Stimulated activated CD8-positive, alpha-beta memory T cell treated with anti-CD3 and anti-CD28 coated beads, Interleukin-15, amount 100 ng/mL, for 24 hours (primary cell): ENCODE data around the gene SUFU.

Experiments
- DNase-seq: peaks from one replicate; pipeline ENCODE4 v3.0.0-alpha.2; 2020; ENCODE audit warnings: low read depth

Gene SUFU

DNA sequence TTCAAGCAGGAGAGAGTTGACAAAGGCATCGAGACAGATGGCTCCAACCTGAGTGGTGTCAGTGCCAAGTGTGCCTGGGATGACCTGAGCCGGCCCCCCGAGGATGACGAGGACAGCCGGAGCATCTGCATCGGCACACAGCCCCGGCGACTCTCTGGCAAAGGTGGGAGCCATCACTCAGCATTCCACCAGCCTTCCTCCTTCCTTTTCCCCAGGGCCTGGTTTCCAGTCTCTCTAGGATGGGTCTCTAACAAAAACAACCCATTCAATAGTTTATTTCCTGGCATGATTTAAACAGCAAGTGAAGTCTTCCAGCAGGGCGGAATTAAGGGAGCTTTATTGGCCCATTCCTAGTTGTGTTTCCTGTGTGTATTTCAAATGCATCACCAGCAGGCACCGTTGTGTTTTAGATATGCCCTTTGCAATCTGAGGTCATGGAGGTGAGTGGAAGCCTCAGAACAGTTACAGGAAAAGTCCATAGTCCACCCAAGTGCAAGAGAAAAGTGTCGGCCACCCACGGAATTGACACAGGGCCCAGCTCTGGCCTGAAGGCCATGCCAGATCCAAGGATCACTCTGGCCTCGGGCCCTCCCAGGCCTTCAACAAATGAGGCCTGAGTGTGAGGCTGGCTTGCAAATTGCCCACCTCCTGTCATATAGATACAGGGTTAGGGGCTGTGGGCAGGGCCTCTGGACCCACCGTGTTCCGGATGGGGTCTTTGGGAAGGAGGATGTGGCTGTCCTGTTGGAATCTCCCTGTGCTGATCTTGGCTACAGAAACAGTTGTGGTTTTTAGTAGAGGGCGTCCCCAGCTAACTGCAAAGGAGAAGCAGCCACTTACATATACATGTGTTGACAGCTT lies 93.6 kb downstream of the SUFU start:
- DNase-seq, result no peak

DNA sequence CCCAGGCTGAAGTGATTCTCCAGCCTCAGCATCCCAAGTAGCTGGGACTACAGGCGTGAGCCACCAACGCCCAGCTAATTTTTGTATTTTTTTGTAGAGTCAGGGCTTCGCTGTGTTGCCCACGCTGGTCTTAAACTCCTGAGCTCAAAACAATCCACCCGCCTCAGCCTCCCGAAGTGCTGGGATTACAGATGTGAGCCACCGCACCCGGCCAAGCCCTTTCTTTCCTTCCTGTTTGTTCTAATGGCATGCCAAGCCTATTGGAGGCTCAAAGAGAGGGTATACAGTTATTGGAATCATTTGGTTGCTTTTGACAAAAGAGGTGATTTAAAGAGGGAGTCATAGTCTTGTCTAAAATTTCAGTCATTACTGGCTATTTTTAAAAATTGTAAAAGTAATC lies 94.5 kb downstream of the SUFU start:
- no peak for DNase-seq

DNA sequence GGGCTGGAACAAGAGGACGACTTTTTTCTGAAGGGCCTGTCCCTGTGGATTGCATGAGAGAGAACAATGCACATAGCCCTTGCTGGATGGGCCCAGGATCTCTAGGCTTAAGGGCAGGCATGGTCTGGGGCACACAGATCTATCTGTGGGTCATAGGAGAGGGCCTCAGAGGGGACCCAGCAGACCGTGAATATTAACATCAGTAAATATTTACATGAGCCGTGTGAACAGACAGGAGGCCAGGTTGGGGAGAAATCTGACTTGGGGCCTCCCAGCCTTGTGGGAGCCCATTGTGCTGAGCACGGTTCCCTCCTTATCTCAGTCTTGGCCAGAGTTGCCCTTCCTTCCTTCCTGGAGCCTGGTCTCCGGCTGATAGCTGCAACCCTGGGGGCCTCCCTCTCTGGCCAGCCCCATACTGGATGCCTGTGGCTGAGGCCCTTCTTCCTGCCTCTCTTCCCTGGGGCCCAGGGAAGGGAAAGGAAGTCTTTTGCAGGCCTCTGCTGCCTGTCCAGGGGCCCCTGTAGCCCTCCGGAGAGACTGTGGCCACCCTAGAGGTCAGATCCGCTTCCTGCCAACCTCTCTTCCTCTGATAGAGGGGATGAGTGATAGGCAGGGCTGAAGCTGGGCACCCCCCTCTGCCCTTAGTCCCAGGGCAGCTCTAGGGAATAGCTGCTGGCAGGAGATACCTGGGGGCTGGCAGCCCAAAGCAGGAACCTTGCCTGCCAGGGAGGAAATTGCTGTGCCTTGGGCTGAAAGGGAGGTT lies 96.0 kb downstream of the SUFU start:
- no peak for DNase-seq

- no peak for DNase-seq
Measured at GRCh38 chr10:102600816-102601215, 97.0 kb downstream of the SUFU start.

GRCh38 chr10:102601639-102602038 lies 97.9 kb downstream of the SUFU start:
- DNase-seq, result no peak

DNA sequence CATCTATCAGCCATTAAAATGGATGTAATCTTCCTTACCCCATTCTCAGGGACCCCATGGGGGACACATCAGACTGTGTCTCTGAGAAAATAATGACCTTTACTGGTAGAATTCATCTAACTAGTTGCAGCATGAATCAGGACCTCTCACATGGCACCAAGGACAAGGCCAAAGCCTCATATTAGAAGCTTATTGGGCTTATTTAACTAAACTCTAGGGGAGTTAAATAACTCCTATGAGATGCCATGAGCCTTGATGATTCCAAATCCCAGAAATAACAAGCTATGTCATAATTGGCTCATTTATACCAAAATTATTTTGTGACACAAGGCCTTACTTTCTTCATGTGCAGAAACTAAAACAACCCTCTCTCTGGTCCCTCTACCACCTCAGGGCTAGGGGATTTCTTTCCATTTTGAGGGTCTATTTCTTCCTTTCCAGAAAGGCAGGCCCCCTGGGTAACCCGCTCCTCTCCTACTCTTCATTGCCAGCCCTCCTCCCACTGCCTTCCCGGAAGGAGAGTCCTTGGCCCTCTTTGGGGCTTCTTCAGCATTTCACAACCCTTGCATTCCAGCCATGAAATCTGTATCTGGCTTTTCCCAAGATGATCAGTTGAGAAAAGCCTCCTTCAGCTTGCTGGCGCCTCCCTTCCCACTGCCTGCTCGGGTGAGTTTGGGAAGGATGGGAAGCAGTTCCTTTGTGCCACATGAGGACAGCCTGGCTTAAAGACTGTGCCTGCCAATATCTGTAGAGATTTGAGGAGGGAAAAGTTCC lies 98.7 kb downstream of the SUFU start:
- no peak for DNase-seq

GRCh38 chr10:102603946-102604345 lies 100.2 kb downstream of the SUFU start:
- DNase-seq, result no peak

DNA sequence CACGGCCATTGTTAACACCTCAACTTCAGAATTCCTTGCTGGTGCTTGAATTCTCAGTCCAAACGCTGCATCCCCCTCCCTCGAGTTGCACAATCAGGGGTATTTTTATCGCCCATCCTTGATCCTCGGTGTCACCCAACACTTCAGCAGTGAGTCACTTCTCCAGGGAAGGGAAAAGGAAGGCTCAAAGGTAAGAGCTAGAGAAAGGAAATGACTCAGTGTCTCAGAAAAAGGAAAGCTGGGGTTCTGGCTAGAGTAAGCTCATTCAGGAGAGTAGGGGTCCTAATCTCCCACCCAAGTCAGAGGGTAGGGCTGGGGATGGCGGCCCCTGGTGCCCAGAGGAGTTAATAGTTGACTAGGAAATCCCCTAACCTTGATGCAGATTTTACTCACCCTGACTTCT lies 100.7 kb downstream of the SUFU start:
- DNase-seq, result no peak

GRCh38 chr10:102605712-102606111 lies 101.9 kb downstream of the SUFU start:
- no peak for DNase-seq

GRCh38 chr10:102608487-102608886 lies 104.7 kb downstream of the SUFU start:
- DNase-seq, result no peak

DNA sequence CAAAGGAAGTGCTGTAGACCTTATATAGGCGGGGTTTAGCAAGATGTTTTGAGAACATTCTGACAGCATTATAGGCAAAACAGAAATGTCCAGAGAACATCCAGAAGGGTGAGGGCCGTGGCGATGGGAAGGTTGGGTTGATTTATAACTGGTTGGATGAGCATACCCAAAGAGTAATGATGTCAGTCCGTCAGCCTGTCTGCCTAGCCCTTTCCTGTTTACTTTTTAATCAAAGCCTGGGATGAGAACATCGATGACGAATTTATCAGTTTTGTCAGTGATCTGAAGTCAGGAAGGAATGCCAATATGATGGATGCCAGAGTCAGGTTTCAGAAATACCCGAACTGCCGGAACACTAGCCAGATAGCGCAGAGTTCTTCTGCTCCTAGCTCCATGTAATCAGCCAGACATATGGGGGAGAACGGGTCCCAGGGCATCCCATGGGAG lies 106.7 kb downstream of the SUFU start:
- no peak for DNase-seq

GRCh38 chr10:102611514-102612087 lies 107.8 kb downstream of the SUFU start:
- DNase-seq, result no peak

DNA sequence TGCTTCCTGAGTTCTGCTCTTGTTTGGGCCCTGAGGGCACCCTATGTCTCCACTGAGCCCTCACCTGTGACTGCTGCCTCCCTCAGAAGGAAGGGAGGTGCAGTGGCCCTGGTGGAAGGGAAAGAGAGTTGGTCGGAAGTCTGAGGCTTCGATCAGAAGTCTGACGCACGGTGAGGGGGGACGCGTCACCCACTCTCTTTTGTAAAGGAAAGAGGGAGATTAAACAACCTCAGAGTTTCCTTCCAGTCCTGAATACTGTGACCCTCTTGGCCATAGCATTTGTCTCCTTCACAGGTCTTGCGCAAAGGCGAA lies 109.1 kb downstream of the SUFU start:
- DNase-seq, result no peak

GRCh38 chr10:102613286-102613685 lies 109.5 kb downstream of the SUFU start:
- no peak for DNase-seq

- no peak for DNase-seq
Measured at GRCh38 chr10:102613785-102614184, 110.0 kb downstream of the SUFU start.

DNA sequence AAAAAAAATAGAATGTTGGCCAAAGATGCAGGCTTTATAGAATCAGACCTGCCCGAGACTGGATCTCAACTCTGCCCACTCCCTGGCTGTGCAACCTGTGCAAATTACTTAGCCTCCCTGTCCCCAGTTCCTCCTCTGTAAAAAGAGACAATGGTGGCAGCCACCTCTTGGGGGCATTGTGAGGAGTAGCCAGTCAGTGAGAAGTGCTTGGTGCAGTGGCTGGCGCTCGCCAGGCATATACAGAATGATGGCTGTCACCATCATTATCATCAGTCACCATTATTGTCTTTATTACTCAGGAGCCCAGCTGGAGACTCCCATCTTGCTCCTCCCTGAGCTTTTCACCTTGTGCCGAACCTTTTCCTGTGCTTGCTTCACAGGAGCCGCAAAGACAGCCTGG lies 111.1 kb downstream of the SUFU start:
- no peak for DNase-seq

DNA sequence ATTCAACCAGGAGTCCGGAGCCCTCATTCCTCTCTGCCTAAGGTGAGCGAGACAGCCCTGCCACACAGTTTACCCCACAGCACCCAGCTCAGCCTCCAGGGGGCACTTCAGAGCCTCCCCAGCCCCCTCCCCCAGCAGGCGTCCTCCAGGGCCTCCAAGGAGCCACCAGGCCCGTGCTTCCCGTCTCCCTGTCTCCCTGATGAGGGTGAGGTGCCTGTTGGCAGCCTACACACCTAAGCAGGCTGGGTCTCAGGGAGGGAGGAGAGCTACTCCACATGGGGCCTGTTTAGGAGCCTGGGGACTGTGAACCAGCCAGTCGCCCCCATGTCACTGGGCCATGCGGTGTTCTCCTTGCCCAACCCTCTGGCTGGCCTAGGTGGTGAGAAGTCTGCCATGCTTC lies 111.6 kb downstream of the SUFU start:
- DNase-seq, result no peak

DNA sequence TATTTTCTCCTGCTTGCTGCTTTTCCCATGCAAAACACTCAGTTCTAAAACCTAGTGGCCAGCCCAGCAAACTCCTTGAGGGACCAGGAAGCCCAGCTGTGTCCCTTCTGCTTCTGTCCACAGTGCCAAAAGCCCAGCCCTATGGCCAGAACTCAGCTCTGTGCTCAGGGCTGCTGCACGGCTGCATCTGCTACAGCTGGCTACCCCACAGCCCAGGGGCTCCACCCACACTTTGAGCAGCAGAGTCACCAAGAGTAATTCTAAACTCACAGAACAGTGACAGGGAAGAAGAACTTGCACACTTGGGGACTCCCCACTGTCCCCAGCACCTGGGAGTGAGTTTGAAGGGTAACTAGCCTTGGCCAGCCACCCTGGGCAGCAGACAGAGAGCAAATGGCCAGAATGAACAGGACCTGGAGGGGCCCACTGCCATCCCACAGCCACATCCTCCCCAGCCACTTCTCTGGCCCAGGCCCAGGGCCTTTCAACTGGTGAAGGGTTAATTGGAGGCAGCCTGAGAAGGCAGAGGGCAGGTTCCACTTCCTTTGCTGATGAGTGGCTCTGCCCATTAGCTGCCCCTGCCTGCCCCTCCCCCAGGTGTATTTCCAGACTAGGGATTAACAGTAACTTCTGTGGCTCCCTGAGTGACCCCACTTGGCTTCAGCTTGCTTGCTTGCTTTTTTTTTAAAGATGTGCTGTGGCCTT lies 112.4 kb downstream of the SUFU start:
- DNase-seq, result no peak

GRCh38 chr10:102617041-102617440 lies 113.3 kb downstream of the SUFU start:
- DNase-seq, result no peak

- DNase-seq, result no peak
Measured at GRCh38 chr10:102617816-102618215, 114.0 kb downstream of the SUFU start.

GRCh38 chr10:102619281-102619981 lies 115.7 kb downstream of the SUFU start:
- DNase-seq, result no peak
